Ramos (cell line): Measurements from ENCODE around the gene RUFY2.
"Not testable (repeated sequence)": the region's sequence is repeated elsewhere in the genome, so short reads cannot be mapped to it uniquely, and the experiment has no call there.

ENCODE experiments used
- in situ Hi-C: fragments of 300-500 bp; cut with MboI; formaldehyde crosslinking; loops from one replicate; pipeline ENCODE4 v1.14.3; 2022; ENCODE audit warnings: low sequenced_read_pairs; ENCODE audit not compliant: unreplicated experiment

The RUFY2 gene, protein sequence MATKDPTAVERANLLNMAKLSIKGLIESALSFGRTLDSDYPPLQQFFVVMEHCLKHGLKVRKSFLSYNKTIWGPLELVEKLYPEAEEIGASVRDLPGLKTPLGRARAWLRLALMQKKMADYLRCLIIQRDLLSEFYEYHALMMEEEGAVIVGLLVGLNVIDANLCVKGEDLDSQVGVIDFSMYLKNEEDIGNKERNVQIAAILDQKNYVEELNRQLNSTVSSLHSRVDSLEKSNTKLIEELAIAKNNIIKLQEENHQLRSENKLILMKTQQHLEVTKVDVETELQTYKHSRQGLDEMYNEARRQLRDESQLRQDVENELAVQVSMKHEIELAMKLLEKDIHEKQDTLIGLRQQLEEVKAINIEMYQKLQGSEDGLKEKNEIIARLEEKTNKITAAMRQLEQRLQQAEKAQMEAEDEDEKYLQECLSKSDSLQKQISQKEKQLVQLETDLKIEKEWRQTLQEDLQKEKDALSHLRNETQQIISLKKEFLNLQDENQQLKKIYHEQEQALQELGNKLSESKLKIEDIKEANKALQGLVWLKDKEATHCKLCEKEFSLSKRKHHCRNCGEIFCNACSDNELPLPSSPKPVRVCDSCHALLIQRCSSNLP

DNA sequence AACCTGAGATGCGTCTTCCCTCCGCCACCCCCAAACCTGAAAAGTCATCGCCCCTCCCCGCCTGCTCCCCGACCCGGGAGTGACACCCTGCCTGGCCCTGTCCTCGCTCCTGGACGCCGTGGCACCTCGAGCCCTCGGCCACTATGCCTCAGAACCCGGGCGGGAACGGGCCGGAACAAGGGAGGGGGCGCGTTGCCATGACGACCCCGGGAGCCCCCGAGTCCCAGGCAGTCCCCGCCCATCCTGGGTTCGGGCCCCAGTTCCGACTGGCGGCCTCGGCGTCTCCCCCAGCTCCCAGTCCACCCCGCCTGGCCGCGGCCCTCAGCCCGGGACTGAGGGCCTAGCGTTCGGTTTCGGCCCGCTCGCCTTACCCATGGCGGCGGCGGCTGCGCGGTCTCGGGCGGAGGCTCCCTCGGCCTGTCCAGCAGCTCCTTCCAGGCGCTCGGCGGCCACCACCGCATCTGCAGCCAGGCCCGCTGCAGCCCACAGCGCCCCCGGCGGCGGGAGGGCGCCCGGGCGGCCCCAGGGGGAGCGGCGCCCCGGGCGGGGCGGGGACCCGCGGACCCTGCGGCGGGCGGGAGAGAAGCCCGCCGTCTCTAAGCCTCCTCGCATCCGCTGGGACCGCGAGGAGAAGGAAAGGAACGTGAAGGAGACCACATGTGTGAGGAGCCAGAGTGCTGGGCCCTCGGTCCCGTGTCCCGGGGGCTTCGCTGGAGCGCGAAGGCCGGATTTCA lies at the start of gene RUFY2:
RUFY2 (minus strand) TSS at position 463 of the 734 bp plus-strand sequence; CDS start at position 375, 88 bp downstream.
- in situ Hi-C loops: no loop called here

DNA sequence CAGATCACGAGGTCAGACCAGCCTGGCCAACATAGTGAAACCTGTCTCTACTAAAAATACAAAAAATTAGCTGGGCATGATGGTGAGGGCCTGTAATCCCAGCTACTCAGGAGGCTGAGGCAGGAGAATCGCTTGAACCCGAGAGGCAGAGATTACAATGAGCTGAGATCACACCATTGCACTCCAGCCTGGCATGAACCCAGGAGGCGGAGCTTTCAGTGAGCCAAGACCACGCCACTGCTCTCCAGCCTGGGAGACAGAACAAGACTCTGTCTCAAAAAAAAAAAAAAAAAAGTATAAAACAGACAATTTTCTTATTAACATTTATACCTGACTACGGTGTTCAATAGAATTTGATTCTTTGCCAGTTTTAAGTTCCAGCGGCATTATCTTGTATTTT lies 42.6 kb upstream of the RUFY2 start:
- in situ Hi-C loops: not testable (repeated sequence)

DNA sequence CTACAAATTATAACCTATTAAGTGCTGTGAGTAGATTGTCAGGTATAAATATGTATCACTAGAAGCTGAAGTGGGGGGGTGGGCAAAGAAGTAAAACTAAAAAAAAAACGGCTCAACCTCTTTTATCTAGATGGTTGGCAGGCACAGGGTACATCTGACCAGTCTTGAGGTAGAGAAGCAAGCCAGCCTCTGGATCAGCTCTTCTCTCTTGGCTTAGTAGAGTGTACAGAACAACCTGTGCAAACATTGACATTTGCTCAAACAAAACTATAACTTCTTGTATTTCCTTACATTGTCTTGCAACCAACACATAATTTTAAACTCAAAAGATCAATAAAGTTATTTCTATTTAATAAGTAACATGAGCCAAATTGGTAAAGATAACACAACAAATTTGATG lies 39.1 kb upstream of the RUFY2 start:
- in situ Hi-C loops: no loop called here

DNA sequence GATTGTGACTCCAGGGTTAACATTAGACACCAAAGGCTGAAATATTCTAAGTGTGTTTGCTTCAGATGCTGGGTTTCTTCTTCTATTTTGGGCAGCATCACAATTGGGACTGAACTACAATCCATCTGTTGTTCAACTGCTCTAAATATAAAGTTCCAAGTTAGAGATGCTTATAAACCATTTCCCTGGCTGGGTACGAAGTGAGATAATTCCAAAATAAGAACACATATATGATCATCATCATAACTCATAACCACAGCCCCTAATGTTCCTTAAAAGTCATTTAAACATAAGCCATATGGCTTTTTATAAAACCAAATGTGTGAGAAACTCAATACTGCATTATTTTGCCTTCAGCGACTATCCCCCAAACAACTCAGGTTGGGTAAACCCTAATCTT lies 35.9 kb upstream of the RUFY2 start:
- in situ Hi-C loops: no loop called here

DNA sequence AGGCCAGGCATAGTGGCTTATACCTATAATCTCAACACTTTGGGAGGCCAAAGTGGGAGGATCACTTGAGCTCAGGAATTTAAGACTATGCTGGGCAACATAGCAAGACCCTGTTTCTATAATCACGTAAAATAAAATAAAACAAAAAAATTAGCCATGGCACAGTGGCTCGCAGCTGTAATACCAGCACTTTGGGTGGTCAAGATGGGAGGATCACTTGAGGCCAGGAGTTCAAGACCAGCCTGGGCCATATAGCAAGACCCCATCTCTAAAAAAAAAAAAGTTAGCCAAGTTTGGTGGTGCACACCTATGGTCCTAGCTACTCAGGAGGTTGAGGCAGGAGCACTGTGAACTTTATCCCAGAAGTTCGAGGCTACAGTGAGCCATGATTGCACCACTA lies 33.8 kb upstream of the RUFY2 start:
- in situ Hi-C loops: no loop called here

DNA sequence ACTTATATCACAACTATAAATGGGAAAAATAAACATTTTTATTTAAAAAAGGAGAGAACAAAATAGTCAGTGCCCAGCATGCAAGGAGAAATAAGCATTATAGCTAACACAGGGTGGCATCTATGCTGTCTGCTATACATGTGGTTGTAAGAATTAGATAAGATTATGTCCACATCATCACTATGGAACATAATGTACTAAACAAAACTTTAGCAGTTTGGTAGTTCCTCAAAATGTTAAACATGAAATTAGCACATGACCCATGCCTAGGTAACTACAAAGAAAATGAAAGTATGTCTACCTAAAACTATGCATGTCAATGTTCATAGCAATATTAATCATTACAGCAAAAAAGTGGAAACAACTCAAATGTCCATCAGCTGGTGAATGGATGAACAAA lies 28.7 kb upstream of the RUFY2 start:
- in situ Hi-C loops: no loop called here

DNA sequence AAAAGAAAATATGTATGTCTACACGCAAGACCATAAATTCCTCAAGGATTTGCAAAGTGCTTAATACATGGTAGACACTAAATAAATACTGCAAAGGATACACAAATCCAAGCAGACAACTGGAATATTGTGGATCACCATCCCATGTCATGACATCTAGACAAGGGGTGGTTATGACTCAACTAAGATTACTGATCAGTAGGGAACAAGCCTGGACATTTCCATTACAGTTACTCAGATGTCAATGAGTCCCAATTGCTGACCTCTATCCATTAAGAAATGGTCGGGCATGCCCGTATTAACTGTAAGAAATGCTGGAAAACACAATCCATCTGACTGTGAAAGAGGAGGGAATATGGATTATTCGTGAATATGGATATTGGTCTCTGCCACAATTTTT lies 27.6 kb upstream of the RUFY2 start:
- in situ Hi-C loops: no loop called here

DNA sequence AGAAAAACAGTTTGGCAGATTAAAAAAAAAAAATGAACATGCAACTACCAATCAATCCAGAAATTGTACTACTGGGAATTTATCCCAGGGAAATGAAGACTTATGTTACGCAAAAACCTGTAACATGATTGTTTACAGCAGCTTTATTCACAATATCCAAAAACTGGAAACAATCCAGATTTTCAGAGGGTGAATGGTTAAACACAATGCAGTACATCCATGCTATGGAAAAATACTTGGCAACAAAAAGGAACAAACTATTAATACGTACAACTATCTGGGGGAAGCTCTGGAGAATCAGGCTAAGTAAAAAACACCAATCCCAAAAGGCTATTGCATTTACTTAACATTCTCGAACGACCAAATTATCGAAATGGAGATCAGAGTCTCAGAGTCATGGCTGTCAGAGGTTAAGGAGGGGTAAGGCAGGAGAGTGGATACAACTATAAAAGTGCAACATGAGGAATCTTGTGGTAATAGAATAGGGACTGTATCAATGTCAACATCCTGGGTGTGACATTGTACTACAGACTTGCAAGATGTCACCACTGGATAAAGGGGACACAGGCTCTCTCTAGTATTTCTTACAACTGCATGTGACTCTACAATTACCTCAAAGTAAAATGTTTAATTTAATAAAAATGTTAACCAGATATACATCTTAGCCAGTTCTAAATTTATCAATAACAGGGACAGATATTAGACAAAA lies 21.5 kb upstream of the RUFY2 start:
- in situ Hi-C loops: no loop called here

DNA sequence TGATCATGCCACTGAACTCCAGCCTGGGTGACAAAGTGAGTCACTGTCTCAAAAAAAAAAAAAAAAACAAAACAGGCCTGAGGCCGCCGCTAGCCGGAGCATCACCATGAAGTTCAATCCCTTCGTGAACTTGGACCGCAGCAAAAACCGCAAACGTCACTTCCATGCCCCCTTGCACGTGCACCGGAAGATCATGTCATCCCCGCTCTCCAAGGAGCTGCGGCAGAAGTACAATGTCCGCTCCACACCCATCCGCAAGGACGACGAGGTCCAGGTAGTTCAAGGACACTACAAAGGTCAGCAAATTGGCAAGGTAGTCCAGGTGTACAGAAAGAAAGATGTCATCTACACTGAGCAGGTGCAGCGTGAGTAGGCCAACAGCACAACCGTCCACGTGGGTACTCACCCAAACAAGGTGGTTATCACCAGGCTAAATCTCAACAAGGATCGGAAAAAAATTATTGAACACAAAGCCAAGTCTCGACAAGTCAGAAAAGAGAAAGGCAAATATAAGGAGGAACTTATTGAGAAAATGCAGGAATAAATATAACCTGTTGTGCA lies 17.5 kb upstream of the RUFY2 start:
- in situ Hi-C loops: no loop called here

DNA sequence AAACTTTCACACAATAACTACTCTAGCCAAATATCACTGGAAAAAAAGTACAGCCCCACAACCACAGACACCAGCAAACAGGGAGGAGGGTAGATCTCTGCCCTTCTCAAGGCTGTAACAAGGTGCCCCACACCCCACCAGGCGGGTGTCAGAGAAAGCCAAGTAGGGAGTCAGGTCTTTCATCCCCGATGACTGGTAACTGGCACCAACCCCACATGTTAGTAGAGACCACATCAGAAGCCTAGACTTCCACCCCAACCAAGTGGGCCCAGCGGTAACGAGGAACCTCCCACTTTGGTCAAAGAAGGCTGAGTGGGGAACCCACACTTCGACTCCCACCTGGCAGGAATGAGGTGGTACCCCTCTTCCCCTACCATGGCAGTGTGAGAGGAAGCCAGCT lies 16.4 kb upstream of the RUFY2 start:
- in situ Hi-C loops: no loop called here

DNA sequence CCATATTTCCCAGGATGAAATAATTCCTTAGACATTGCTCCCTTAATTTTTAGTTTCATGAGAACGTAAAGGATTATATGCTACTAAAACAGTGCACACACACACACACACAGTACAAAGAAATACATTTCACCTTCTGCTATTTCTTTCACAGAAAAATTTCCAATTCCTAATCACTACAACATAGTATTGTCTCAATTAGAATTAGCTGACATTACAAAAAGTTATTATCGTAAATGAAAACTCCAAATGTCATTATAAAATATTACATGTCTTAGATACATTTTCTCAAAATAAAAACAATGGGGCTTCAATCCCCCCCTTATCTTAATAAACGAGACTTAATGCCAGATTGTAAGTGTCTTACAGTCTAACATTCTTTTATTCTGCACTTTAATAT lies 12.3 kb upstream of the RUFY2 start:
- in situ Hi-C loops: no loop called here

DNA sequence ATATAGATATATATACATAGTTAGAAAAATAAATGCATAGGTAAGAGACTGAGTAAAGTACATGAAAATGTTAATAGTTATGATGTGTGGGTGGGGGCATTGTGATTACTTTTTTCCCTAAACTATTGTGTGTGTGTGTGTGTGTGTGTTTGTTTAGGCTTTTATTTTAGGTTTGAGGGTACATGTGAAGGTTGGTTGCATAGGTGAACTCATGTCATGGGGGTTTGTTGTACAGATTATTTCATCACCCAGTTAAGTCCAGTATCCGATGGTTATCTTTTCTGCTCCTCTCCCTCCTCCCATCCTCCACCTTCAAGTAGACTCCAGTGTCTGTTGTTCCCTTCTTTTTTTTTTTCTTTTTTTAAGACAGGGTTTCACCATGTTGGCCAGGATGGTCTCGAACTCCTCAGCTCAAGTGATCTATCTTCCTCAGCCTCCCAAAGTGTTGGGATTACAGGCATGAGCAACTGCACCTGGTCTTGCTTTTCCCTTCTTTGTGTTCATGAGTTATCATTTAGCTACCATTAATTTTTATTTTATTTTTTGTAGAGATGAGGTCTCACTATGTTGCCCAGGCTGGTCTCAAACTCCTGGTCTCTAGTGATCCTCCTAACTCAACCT lies 1.9 kb upstream of the RUFY2 start:
- in situ Hi-C loops: no loop called here

DNA sequence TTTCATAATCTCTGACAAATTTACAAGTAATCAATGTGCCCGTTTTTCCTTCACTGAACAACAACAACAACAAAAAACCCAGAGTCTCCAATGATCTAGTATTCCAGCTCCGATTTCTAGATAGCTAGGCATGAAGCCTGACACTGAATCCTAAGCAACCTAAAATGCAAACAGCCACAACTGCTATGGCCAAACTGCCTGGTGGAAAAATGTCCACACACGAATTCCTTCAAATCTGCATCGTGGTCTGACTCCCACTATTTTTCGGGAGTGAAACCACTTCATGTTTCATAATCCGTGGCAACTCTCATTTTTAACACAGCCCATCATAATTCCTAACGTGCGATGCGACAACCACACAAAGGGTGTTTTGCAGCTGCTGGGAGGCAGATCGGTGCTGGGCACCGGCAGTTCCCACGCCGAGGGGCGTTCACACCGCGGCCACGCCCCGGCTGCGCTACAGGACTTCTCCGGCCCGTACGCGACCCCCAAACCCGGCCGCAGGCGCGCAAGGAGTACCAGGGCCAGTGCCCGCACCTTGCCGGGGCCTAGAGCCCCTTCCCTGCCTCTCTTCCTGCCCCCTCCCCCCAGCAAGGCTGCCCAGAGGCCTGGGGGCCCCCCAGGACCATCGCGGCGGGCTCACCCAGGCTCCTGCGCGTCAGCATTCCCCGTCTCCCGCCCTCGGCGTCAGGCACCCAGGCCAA lies 814 bp downstream of the RUFY2 start:
- in situ Hi-C loops: no loop called here

DNA sequence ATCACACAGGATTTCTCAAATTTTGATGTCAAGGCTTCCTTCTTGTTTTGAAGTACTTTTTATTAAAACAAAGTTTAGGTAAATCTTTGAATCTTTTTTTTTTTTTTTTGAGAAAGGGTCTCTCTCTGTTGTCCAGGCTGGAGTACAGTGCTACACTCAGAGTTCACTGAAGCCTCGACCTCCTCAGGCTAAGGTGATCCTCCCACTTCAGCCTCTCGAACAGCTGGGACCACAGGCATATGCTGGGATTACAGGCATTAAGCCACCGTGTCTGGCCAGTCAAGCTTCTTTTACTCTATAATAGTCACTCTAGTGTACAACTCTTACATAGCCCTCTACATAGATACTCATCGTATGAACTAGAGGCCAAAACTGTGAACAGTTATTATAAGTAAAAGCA lies 3.4 kb downstream of the RUFY2 start:
- in situ Hi-C loops: no loop called here

DNA sequence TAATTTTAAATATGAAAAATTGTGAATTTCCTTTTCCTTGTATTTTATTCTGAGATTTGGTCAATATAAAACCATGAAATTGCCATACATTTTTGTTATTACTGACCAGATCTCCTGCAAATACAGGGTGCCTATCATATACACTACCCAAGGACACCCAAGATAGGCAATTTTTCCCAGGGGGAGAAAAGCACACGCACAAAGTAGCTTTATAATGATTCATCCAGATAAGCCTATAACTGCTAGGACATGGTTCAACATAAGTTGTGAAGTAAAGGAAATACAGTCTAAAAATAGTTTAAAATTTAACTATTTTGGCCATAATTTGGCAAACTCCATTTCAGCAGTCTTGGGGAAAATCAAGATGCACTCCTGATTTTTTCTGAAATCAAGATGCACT lies 4.8 kb downstream of the RUFY2 start:
- in situ Hi-C loops: no loop called here

DNA sequence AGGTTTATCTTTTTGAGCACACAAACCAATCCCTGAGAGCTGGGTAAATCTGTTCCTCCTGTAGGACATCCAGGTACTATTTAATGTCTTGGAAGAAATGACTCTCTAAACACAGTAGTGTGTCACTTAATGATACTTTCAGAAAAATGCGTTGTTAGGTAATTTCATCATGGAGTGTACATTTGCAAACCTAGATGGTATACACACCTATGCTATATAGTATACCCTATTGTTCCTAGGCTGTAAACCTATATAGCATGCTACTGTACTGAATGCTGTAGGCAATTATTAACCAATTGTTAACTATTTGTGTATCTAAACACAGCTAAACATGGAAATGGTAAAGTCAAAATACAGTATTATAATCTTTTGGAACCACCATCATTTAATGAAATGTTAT lies 10.1 kb downstream of the RUFY2 start:
- in situ Hi-C loops: no loop called here

DNA sequence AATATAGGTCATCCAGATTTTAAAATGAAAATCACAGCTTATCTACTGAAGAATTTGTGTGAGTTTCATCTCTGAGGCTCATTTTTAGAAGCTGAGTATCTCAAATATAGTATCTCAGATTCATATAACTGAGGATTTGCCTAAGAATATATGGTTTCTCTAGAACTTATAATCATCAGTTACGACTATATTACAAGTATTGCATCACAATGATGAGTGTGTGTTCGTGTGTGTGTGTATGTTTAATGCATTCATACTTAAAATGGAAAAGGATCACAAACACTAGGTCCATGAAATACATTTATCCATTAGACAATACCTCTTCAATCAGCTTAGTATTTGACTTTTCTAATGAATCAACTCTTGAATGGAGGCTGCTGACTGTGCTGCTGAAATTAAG lies 21.3 kb downstream of the RUFY2 start:
- in situ Hi-C loops: no loop called here

DNA sequence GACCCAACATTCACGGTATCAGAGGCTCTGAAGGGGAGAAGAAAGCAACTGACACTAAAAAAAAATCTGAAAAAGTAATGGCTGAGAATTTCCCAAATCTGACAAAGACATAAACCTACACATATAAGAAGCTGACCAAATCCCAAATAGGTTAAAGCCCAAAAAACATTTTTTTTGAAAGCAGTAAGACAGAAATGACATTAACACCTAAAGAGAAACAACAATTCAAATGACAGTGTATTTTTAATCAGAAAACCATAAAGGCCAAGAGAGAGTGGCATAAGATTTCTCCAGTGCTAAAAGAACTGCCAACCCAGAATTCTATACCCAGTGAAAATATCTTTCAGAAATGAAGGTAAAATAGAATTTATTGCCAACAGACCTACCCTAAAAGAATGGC lies 35.5 kb downstream of the RUFY2 start:
- in situ Hi-C loops: no loop called here

DNA sequence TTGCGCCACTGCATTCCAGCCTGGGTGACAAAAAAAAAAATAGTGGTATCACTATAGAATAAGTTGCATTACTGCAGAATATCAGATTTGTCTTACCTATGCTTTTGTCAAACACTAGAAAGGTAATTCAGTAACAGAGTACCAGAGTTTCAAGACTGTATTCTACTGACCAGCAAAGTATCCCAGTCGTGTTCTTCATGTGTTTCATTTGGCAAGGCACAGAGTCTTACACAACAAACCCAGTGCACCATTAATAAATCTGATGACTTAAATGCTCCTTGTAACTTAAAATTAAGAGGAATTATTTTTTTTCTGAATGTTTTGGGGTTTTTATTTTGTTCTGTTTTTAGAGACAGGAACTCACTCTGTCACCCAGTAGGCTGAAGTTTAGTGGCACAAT lies 40.0 kb downstream of the RUFY2 start:
- in situ Hi-C loops: no loop called here
